KBM-7 (cell line): ENCODE data around the gene MAP2K6.

ENCODE experiments used
- DNase-seq: peaks from one replicate; pipeline ENCODE4 v3.0.0-alpha.2; 2015
- in situ Hi-C: fragments of 300-500 bp; cut with MboI; formaldehyde crosslinking; loops from 2 replicates; pipeline ENCODE4 v1.14.3; 2020; ENCODE audit warnings: low sequenced_read_pairs, low pct_unique_long_range_greater_than_20kb, mixed read lengths

The MAP2K6 gene

GRCh38 chr17:69414408-69415274, at the start of gene MAP2K6:
Gene MAP2K6 (plus strand): TSS chr17:69414697. CDS start chr17:69414985, 288 bp downstream.
- in situ Hi-C loops, result no loop called here
- DNase-seq, result peak; percentile 85

- no peak for DNase-seq
- in situ Hi-C loops, result no loop called here
Measured at GRCh38 chr17:69367298-69367697, 47.2 kb upstream of the MAP2K6 start.

- in situ Hi-C loops, result no loop called here
Measured at GRCh38 chr17:69373069-69373468, 41.4 kb upstream of the MAP2K6 start.

GRCh38 chr17:69375229-69375628, 39.3 kb upstream of the MAP2K6 start:
- in situ Hi-C loops, result no loop called here
- peak; percentile 32 for DNase-seq

More at GRCh38 chr17:69373069-69373468, 41.4 kb upstream of the MAP2K6 start:
- no peak for DNase-seq

GRCh38 chr17:69388822-69389442, 25.6 kb upstream of the MAP2K6 start:
- in situ Hi-C loops, result no loop called here
- DNase-seq, result no peak

- DNase-seq, result no peak
- in situ Hi-C loops, result no loop called here
Measured at GRCh38 chr17:69390795-69391501, 23.5 kb upstream of the MAP2K6 start.

GRCh38 chr17:69401251-69401650, 13.2 kb upstream of the MAP2K6 start:
- in situ Hi-C loops, result no loop called here
- no peak for DNase-seq

- in situ Hi-C loops, result no loop called here
- no peak for DNase-seq
Measured at GRCh38 chr17:69402052-69402451, 12.4 kb upstream of the MAP2K6 start.

GRCh38 chr17:69404399-69404798, 10.1 kb upstream of the MAP2K6 start:
- DNase-seq, result no peak
- in situ Hi-C loops, result no loop called here

GRCh38 chr17:69405096-69405495, 9.4 kb upstream of the MAP2K6 start:
- no peak for DNase-seq
- in situ Hi-C loops, result no loop called here

- DNase-seq, result no peak
- in situ Hi-C loops, result no loop called here
Measured at GRCh38 chr17:69406941-69407340, 7.6 kb upstream of the MAP2K6 start.

GRCh38 chr17:69407759-69408158, 6.7 kb upstream of the MAP2K6 start:
- no peak for DNase-seq
- in situ Hi-C loops, result no loop called here

- DNase-seq, result no peak
- in situ Hi-C loops, result no loop called here
Measured at GRCh38 chr17:69410671-69411070, 3.8 kb upstream of the MAP2K6 start.

- DNase-seq, result no peak
- in situ Hi-C loops, result no loop called here
Measured at GRCh38 chr17:69411766-69412165, 2.7 kb upstream of the MAP2K6 start.

GRCh38 chr17:69412251-69412671, 2.2 kb upstream of the MAP2K6 start:
- no peak for DNase-seq
- in situ Hi-C loops, result no loop called here

GRCh38 chr17:69415431-69415830, 934 bp downstream of the MAP2K6 start:
- DNase-seq, result no peak
- in situ Hi-C loops, result no loop called here

- DNase-seq, result no peak
- in situ Hi-C loops, result no loop called here
Measured at GRCh38 chr17:69417545-69418483, 3.3 kb downstream of the MAP2K6 start.

- in situ Hi-C loops, result no loop called here
- DNase-seq, result no peak
Measured at GRCh38 chr17:69418535-69418934, 4.0 kb downstream of the MAP2K6 start.

- peak; percentile 16 for DNase-seq
- in situ Hi-C loops, result no loop called here
Measured at GRCh38 chr17:69423450-69423849, 9.0 kb downstream of the MAP2K6 start.
